Non-pigmented ciliary epithelial cell (primary cell): ENCODE data around the gene LDB1.

Experiments
- DNase-seq: peaks from one replicate; pipeline ENCODE4 v3.0.0-alpha.2; 2010; ENCODE audit warnings: low read depth

LDB1 gene

DNA sequence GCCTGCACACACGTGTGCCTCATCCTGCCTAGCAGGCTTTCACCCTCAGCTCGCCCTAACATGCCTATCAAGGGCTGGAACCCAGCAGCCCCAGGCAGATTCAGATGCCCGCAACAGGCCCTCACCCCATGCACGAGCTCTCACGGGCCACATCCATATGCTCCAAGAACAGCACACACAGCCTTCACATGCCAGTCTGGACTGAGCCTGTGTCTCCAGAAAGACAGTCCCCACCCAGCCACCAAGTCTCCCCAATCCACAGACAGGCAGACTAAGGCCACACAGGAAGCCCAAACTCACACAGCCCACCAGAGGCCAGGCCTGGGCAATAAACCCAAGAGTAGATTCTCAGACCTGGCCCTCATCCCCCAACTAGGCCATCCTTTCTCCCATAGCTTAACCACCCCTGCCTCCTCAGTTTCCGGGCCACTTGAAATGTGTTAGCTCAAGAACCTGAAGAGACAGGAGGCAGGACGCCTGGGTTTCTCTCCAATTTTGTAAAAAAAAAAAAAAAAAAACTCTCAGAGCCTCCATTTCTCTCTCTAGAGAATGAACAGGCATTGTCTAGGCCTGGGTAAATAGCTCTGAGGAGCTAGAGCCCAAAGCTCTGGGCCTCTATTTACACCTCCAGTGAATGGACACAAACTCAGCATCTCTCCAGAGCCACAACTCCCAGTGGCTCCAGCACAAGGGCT, 6.8 kb downstream of the LDB1 start:
- DNase-seq: no peak

- no peak for DNase-seq
These were observed 7.9 kb downstream of the LDB1 start for GRCh38 chr10:102112210-102112817.

- no peak for DNase-seq
These were observed 8.9 kb downstream of the LDB1 start for GRCh38 chr10:102111276-102111675.

DNA sequence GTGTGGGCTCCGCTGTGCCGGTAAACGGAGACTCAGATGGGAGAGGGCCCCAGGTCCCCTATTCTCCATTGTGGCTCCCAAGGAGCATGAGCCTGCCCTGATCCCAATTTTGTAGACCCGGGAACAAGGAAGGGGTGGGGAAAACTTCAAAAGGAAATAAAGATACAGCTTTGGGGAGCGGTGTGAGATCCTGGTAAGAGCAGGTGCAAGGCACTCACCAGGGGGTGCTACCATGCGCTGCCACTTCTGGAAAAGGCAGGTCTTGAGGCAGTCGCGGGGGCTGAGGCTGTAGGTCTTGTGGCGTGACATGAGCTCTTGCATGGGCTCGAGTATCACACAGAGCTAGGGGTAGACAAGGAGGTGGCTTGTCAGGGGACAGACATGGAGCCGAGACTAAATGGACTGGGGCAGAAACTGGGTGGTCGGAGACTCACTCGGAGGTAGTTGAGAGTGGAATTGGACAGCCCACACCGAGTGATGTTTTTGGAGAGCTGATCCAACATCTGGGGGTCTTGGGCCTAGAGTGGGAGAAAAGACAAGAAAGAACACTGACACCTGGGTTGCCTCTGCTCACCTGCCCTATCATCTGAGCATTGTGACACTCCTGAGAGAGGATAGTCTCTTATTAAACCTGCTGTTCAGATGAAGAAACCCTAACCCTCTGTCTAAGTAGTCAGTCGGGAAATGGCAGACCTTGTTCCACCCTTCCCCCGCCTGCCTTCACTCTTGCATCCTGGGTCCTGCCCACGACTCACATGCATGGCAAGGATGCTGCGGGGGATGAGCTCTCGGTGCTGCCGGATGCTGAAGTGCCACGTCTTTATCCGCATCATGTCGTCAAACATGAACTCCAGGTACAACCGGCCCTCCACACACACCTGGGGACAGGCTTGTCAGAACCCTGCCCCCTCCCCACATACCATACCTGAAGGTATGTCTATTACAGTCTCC, 10.7 kb downstream of the LDB1 start:
- no peak for DNase-seq

DNA sequence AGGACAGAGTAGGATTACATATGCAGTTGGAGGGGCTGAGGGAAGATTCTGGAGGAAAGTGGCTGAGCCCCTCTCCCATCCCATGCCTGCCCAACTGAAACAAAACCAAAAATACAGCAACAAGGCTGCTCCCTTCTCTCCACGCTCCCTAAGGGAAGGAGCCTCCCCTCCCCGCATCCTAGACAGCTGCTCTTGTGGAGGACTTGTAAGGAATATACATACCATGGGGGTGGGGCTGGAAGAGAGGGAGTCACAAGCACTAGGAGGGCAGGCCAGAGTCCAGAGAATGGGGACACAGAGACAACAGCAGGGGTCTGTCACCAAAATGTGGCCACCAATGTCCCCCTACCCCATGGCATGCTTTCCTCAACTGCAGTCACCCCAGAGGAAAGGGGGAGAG, 13.2 kb downstream of the LDB1 start:
- DNase-seq: no peak

GRCh38 chr10:102102421-102102820, 17.7 kb downstream of the LDB1 start:
- DNase-seq: no peak

- no peak for DNase-seq
These were observed 19.0 kb downstream of the LDB1 start for GRCh38 chr10:102101152-102101551.

DNA sequence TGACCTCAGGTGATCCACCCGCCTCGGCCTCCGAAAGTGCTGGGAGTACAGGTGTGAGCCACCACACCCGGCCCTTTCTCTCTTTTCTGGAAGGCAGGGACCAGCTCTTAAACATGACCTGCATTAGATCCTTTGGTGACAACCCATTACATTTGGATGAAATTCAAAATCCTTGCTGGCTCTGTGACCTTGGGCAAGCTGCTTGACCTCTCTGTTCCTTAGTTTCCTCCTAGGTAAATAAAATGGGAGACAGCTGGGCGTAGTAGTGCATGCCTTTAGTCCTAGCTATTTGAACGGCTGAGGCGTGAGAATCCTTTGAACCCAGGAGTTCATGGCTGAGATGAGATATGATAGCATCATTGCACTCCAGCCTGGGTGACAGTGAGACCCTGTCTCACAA, 23.7 kb downstream of the LDB1 start:
- no peak for DNase-seq

DNA sequence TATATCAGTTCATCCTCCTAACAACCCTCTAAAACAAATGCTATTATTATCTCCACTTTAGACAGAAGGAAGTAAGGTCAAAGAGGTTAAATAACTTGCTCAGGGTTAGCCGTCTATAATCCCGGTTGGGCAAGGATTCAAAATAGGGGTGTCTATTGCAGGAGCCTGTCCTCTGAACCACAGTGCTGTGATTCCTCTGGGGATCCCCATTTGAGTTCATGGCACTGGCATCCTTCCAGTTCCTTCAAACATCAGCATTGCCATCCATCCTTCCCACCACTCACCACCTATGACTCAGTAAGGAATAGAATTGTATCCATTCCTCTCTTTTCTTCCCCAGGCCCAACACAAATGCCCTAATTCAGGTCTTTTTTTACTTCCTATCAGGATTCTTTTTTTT, 29.4 kb downstream of the LDB1 start:
- DNase-seq: no peak

DNA sequence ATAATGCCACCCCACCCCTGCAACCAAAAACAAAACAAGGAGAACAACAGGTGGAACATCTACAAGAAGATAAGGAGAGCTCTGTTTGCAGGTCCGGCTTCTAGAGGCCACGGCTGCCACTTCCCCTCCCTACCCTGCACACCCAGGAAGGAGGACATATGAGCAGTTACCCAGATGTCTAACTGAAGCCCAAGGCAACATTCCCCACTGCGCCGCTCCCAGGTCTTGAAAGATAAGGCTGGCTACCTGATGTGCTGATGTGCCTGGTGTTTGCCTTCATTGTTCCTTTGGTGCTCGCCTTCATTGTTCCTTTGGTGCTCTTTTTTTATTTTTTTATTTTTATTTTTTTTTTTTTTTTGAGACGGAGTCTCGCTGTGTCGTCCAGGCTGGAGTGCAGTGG, 34.0 kb downstream of the LDB1 start:
- DNase-seq: no peak

DNA sequence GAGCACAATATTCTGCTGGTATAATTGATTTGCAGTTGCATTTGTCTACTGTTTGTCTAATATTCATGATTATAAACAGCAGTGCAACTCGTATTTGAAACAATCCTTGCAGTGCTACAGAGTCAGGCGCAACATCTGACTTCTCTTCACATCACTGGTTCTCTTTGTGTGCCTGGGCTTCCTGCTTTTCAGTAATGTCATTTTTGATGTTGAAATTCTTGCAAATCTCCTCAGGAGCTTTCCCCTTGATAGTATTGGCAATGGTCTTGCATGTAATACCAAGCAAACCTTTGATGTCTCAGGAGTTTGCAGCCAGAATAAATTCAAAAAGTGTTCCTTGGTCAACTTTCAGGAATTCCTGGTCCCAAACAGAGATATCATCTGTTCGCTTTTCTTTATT, 34.8 kb downstream of the LDB1 start:
- no peak for DNase-seq

GRCh38 chr10:102083541-102083940, 36.6 kb downstream of the LDB1 start:
- no peak for DNase-seq

- DNase-seq: no peak
These were observed 47.3 kb downstream of the LDB1 start for GRCh38 chr10:102072673-102073527.

- no peak for DNase-seq
These were observed 51.1 kb downstream of the LDB1 start for GRCh38 chr10:102069071-102069470.

- DNase-seq: no peak
These were observed 52.0 kb downstream of the LDB1 start for GRCh38 chr10:102068216-102068615.

DNA sequence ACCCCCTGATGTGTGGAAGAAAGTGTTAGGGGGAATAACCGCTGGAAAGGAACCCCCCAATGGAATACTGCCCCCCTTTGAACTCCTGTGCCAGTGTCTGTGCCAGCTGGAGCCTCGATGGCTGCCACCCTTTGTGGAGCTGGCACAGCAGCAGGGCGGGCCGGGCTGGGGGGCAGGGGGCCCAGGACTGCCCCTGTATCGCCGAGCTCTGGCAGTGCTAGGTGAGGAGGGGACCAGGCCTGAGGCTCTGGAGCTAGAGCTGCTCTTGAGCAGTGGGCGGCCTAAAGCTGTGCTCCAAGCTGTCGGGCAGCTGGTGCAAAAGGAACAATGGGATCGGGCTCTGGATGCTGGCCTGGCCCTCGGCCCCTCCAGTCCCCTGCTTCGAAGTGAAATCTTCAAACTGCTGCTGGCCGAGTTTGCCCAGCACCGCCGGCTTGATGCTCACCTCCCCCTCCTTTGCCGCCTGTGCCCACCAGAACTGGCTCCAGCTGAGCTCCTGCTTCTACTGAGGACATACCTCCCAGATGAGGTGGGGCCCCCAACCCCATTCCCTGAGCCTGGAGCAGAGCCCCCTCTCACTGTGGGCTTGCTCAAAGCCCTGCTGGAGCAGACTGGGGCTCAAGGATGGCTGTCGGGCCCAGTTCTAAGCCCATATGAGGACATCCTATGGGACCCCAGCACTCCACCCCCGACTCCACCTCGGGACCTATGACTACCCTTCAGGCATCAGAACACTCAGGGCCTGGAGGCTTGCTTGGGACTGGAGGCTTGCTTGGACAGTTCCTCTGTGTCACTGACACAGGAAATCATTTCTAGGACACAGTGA, 52.9 kb downstream of the LDB1 start:
- DNase-seq: no peak

DNA sequence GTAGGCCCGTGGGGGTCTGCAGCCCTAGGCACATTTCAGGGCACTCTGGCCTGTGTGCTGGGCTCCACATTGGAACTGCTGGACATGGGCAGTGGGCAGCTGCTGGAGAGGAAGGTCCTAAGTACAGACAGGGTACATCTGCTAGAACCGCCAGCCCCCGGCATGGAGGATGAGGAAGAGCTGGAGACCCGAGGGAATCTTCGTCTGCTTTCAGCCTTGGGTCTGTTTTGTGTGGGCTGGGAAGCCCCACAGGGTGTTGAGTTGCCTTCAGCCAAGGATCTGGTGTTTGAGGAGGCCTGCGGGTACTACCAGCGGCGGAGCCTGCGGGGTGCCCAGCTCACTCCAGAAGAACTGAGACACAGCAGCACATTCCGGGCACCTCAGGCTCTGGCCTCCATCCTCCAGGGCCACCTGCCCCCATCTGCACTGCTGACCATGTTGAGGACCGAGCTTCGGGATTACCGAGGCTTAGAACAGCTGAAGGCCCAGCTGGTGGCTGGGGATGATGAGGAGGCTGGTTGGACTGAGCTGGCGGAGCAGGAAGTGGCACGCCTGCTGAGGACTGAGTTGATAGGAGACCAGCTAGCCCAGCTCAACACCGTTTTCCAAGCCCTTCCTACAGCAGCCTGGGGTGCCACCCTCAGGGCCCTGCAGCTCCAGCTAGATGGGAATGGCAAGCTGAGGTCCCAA, 53.6 kb downstream of the LDB1 start:
- DNase-seq: no peak

DNA sequence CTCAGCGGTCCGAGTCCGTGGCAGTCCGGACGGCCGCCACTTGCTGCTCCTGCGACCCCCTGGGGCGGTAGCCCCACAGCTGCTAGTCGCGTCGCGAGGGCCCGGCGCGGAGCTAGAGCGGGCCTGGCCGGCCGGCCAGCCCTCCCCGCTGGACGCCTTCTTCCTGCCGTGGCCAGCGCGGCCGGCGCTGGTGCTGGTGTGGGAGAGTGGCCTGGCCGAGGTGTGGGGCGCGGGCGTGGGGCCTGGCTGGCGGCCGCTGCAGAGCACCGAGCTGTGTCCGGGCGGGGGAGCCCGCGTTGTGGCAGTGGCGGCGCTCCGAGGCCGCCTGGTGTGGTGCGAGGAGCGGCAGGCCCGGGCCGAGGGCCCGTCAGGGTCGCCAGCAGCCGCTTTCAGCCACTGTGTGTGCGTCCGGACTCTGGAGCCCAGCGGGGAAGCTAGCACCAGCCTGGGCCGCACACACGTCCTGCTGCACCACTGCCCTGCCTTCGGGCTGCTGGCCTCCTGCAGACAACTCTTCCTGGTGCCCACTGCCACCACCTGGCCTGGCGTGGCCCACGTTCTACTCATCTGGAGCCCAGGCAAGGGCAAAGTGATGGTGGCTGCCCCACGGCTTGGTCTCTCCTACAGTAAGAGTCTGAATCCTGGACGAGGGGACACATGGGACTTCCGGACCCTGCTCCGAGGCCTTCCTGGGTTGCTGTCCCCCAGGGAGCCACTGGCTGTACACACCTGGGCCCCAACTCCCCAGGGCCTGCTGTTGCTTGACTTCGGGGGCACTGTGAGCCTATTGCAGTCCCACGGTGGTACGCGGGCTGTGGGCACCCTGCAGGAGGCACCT, 54.4 kb downstream of the LDB1 start:
- no peak for DNase-seq

GRCh38 chr10:102064868-102065560, 55.2 kb downstream of the LDB1 start, which contains the start of gene HPS6:
HPS6 (plus strand) TSS chr10:102065349; CDS start chr10:102065475, 126 bp downstream.
- no peak for DNase-seq
